WERI-Rb-1 (cell line): Measurements from ENCODE around the gene TMEM132E.

Experiments
- DNase-seq: peaks from one replicate; pipeline ENCODE4 v3.0.0-alpha.2; 2020
- H3K27ac ChIP-seq: fragments of 250-450 bp; sonication (Bioruptor Pico); 2 replicates; pipeline ENCODE4 v1.5.1; 2020; ENCODE audit warnings: mild to moderate bottlenecking, moderate library complexity
- H3K27me3 ChIP-seq: fragments of 250-450 bp; sonication (Bioruptor Pico); 2 replicates; pipeline ENCODE4 v1.5.1; 2021; ENCODE audit warnings: mild to moderate bottlenecking, low read depth, moderate library complexity; ENCODE audit not compliant: insufficient read depth, severe bottlenecking
- H3K36me3 ChIP-seq: fragments of 250-450 bp; sonication (Bioruptor Pico); 2 replicates; pipeline ENCODE4 v1.5.1; 2020; ENCODE audit warnings: mild to moderate bottlenecking, moderate library complexity
- H3K4me3 ChIP-seq: 2 replicates; pipeline ENCODE4 v1.5.1; 2011; ENCODE audit warnings: low read depth, mild to moderate bottlenecking, control low read depth, low read length
- H3K9me3 ChIP-seq: fragments of 250-450 bp; sonication (Bioruptor Pico); 2 replicates; pipeline ENCODE4 v1.5.1; 2021; ENCODE audit warnings: mild to moderate bottlenecking, moderate library complexity; ENCODE audit not compliant: severe bottlenecking
- TF ChIP-seq, protein P1 (sequence below): IDR thresholded peaks from 2 replicates; pipeline ENCODE4 v1.5.1; 2011; ENCODE audit warnings: low read depth, mild to moderate bottlenecking, control low read depth, inconsistent platforms, low read length

The TMEM132E gene

GRCh38 chr17:34638526-34639260 lies 59.3 kb downstream of the TMEM132E start:
- no peaks in the 10 kb centered on the region for H3K27me3 ChIP-seq
- H3K27ac ChIP-seq = peak overlapping the region; percentile 73
- no peak overlapping the region for H3K4me3 ChIP-seq
- H3K9me3 ChIP-seq = no peaks in the 10 kb centered on the region
- H3K36me3 ChIP-seq = no peaks in the 10 kb centered on the region
- TF ChIP-seq, protein P1, sequence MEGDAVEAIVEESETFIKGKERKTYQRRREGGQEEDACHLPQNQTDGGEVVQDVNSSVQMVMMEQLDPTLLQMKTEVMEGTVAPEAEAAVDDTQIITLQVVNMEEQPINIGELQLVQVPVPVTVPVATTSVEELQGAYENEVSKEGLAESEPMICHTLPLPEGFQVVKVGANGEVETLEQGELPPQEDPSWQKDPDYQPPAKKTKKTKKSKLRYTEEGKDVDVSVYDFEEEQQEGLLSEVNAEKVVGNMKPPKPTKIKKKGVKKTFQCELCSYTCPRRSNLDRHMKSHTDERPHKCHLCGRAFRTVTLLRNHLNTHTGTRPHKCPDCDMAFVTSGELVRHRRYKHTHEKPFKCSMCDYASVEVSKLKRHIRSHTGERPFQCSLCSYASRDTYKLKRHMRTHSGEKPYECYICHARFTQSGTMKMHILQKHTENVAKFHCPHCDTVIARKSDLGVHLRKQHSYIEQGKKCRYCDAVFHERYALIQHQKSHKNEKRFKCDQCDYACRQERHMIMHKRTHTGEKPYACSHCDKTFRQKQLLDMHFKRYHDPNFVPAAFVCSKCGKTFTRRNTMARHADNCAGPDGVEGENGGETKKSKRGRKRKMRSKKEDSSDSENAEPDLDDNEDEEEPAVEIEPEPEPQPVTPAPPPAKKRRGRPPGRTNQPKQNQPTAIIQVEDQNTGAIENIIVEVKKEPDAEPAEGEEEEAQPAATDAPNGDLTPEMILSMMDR = no peak
- no peak for DNase-seq

DNA sequence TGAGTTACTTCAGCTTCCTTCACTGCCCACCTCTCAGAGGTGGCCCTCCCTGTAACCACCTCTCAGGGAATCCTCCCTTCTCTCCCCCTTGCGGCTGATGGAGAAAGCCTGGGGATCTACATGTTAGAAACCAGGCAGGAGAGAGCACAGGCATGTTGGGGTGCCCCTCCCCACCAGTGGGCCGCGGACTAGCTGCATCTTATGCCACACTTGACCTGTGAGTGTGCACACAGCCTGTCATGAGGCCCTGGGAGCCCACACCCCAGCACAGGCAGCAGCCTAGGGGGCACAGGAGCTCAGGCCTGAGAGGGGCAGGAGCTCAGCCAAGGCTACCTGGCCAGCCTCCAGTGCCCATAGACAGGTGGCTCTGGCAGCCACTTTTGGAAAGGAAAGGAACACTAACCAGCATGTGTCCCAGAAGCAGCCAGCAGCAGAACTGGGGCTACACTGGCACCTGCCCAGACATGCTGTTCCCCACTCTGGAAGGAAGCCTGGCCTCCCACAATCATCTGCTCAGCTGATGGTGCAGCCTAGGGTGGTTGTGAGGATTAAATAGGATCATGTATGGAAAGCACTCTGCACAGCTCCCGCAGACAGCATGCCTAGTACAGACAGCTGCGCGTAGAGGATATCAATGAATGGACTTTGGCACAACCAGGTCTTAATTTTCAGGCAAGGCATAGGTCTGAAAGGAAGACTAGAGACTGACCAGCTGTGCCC lies 60.5 kb downstream of the TMEM132E start:
- Histone ChIP-seq H3K36me3 (no peaks in the 10 kb centered on the region), H3K4me3 (no peak overlapping the region), H3K27ac (peak overlapping the region; percentile 73), H3K9me3 (no peaks in the 10 kb centered on the region), H3K27me3 (no peaks in the 10 kb centered on the region)
- TF ChIP-seq, protein P1 = no peak
- DNase-seq = peak; percentile 82

DNA sequence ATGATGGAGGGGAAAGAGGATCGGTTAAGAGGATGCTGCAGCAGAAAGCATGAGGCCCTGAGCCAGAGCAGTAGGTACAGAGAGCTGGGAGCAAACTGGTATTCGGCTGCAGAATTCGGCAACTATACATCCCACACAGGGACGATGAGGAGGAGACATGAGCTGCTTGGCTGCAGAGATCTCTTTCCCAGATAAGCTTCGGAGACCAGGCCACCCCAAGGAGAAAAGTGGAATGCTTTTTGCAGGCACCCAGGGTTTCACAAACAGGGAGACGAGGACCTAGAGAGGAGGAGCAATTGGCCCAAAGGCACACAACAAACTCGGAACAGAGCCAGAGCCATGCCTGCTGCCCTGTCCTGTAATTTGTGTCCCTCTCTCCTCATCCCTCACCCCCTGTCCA lies 62.0 kb downstream of the TMEM132E start:
- no peak overlapping the region for H3K4me3 ChIP-seq
- no peaks in the 10 kb centered on the region for H3K9me3 ChIP-seq
- TF ChIP-seq, protein P1 = no peak
- no peak overlapping the region for H3K27ac ChIP-seq
- DNase-seq = no peak
- no peaks in the 10 kb centered on the region for H3K36me3 ChIP-seq
- no peaks in the 10 kb centered on the region for H3K27me3 ChIP-seq

DNA sequence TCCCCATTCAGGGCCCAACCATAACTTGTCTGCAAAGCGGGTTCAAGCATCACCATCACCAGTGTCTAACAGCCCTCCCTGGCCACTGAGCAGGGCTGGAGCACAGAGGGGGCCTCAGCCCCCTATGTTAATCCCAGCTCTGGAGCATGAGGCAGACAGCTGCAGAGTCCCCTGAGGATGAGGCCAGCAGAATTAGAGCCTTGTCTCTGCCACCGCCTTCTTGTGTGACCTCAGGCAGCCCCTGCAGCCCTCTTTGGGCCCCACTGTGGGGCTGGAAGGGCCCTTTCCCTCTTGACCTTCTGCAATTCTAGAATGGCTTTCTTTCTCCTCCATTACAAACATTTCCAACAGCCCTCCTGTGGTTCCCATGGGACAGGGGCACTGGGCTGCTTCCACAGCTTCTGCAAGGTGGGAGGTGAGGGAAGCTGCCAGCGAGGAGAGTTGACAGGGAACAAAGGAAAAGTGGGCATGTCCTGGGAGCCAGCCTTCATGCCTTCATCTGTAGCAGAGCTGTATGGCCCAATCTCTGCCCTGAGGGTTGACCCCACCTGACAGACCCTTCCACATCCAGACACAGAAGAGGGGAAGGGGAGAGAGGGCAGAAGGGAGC lies 65.7 kb downstream of the TMEM132E start:
- Histone ChIP-seq H3K27me3 (no peaks in the 10 kb centered on the region), H3K9me3 (no peaks in the 10 kb centered on the region), H3K27ac (peak overlapping the region; percentile 74), H3K36me3 (no peaks in the 10 kb centered on the region), H3K4me3 (no peak overlapping the region)
- TF ChIP-seq, protein P1 = no peak
- DNase-seq = peak; percentile 74

DNA sequence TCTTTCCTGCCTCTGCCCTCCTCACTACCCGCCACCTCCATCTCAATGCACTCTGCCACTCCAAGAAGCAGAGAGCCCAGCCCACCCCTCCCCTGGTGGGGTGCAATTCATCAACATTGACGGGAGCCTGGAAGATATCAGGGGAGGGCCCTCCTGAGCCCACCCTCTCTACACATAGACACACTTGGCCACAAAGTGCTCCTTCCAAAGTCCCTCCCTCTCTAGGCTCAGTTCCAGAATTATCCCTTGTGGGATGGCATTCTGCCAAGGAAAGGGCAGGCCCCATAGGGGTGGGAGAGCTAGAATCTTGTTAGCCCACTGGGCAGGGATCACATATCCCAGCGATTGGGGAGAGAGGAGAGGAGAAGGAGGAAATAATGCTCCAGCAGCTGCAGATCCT lies 66.2 kb downstream of the TMEM132E start:
- DNase-seq = no peak
- Histone ChIP-seq H3K9me3 (no peaks in the 10 kb centered on the region), H3K4me3 (no peak overlapping the region), H3K27me3 (no peaks in the 10 kb centered on the region), H3K36me3 (no peaks in the 10 kb centered on the region), H3K27ac (peak overlapping the region; percentile 74)
- TF ChIP-seq, protein P1 = no peak
